RPMI8226 (cell line): ENCODE measurements around the gene SSNA1.
"Not testable (repeated sequence)": the region's sequence is repeated elsewhere in the genome, so short reads cannot be mapped to it uniquely, and the experiment has no call there.

ENCODE experiments used
- DNase-seq: peaks from one replicate; pipeline ENCODE4 v3.0.0-alpha.2; 2015

Gene SSNA1

GRCh38 chr9:137234055-137234697, 45.7 kb downstream of the SSNA1 start:
- DNase-seq, result peak; percentile 37

- no peak for DNase-seq
These were observed 46.4 kb downstream of the SSNA1 start for GRCh38 chr9:137234758-137235423.

- no peak for DNase-seq
These were observed 47.2 kb downstream of the SSNA1 start for GRCh38 chr9:137235424-137236237.

GRCh38 chr9:137236238-137236935, 47.9 kb downstream of the SSNA1 start:
- DNase-seq, result peak; percentile 92

- no peak for DNase-seq
These were observed 48.5 kb downstream of the SSNA1 start for GRCh38 chr9:137236936-137237421.

GRCh38 chr9:137237759-137238726, 49.6 kb downstream of the SSNA1 start:
- DNase-seq, result peak; percentile 77

- DNase-seq, result not testable (repeated sequence)
These were observed 51.2 kb downstream of the SSNA1 start for GRCh38 chr9:137239541-137240200.
